Adrenal gland (tissue), 5 donors: ENCODE results near the gene ZNF287.
A peak's percentile ranks its signal among the peaks of the same experiment; 100 is the strongest.

ENCODE experiments used
- CTCF ChIP-seq, 6 experiments: fragments of 450-650 bp in 4 of 6; fragments of 200-600 bp in 2 of 6; sonication (generic) in 1 of 6; IDR thresholded peaks; 1 replicate in 5 of 6; 2 replicates in 1 of 6; pipeline versions ENCODE4 v1.5.1 to v1.8.0; 2016 to 2021; ENCODE audit warnings: antibody characterized with exemption in 6 of 6, mild to moderate bottlenecking in 2 of 6, moderate library complexity in 1 of 6
- POLR2A ChIP-seq, 2 donors: fragments of 450-650 bp; IDR thresholded peaks; one replicate each; pipeline ENCODE4 v1.6.1; 2017; ENCODE audit warnings: antibody characterized with exemption in 2 of 2, mild to moderate bottlenecking in 2 of 2, moderate library complexity in 1 of 2
- donor health status: DM: no; HTN: no; CAD: no.

DNA sequence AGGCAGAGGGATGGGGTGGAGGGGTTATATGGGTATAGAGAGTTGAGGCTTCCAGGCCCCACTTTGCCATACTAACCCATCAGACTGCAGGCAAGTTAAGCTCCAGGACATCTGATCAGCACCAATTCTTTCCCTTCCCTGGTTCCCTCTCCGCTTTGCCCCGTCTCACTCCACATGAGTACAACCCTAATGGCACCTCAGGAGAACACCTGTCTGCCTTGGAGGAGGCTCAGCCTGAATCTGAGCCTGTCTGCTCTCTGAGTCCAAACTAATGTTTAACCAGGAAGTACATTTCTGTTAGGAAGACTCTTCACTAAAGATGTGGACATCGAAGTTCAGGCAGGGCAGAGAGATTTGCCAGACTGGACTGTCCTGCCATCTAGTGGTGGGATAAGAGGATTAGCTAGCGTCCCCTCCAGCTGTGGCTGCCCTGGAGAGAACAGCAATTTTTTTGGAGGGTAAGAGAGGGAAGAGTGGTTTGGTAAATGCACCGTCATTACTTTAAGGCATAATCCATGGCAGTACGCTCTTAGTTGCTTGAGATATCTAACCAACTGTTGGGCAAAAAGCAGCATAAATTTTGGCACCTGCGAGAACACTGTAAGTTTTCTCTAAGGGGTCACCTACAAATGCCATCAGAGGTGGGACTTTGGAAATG lies 47.8 kb downstream of the ZNF287 start:
- TF ChIP-seq CTCF (IDR thresholded peaks at IDR 0.05): peak; percentile 90 to 98 (median 96)
- TF ChIP-seq POLR2A (IDR thresholded peaks at IDR 0.05): no peak
